GM12878 (cell line): Measurements from ENCODE around the gene SUCO. TPM values are rescaled to one million over a fixed set of nuclear protein-coding genes. Genes with fewer than 3 reads are reported as not detected.

ENCODE experiments used
- ATAC-seq: fragments of 200-7000 bp; cut with Tn5 transposase; 3 replicates; pipeline ENCODE4 v1.9.1; 2020; ENCODE audit warnings: mild to moderate bottlenecking, moderate library complexity
- BruUV-seq: library from RNA; stranded (reverse); fragments of 400-500 nt; replicated peaks from 2 replicates; lab custom pipeline; 2021; lab: Mats Ljungman, UMichigan
- CTCF ChIA-PET: fragments of 300-600 bp; sonication (Branson Sonifier 250); formaldehyde crosslinking; extraction: SDS; loops from one replicate; lab custom pipeline; 2021; ENCODE audit warnings: inconsistent platforms; lab: Yijun Ruan, JAX
- POLR2A ChIA-PET: fragments of 350-600 bp; formaldehyde crosslinking; extraction: SDS; loops from one replicate; lab custom pipeline; 2021; ENCODE audit warnings: inconsistent platforms; lab: Charles Lee
- RAD21 ChIA-PET: fragments of 300-600 bp; sonication (Branson Sonifier 250); formaldehyde crosslinking; loops from one replicate; lab custom pipeline; 2023; ENCODE audit warnings: antibody characterized with exemption; ENCODE audit not compliant: unreplicated experiment; lab: Charles Lee
- SMC1A ChIA-PET: fragments of 300-600 bp; sonication (Branson Sonifier 250); formaldehyde crosslinking; loops from one replicate; lab custom pipeline; 2023; ENCODE audit not compliant: unreplicated experiment, uncharacterized antibody; lab: Charles Lee
- DNase-seq: peaks from one replicate; pipeline ENCODE4 v3.0.0-alpha.2; 2011; ENCODE audit warnings: low read depth, low spot score
- FAIRE-seq: peaks from 3 replicates; lab custom pipeline; 2011; peaks lifted over from hg19 to GRCh38; lab: Jason Lieb, UNC
- H2AFZ ChIP-seq: 2 replicates; pipeline ENCODE4 v1.6.0; 2011; ENCODE audit warnings: low read depth, low read length, control low read depth; ENCODE audit not compliant: control insufficient read depth
- H3K27ac ChIP-seq: 2 replicates; pipeline ENCODE4 v1.5.1; 2011; ENCODE audit warnings: control low read depth; ENCODE audit not compliant: control insufficient read depth, insufficient read depth
- H3K27me3 ChIP-seq, 2 experiments: replicated peaks in 1 of 2; 2 replicates each; pipeline versions ENCODE4 v1.6.0 to v1.6.1; 2011; ENCODE audit warnings: low read length in 1 of 2; ENCODE audit not compliant: control insufficient read depth in 2 of 2, insufficient read depth in 2 of 2
- H3K36me3 ChIP-seq, 2 experiments: 2 replicates each; pipeline ENCODE4 v1.5.1; 2011; ENCODE audit warnings: low read length in 1 of 2; ENCODE audit not compliant: control insufficient read depth in 2 of 2, insufficient read depth in 2 of 2
- H3K4me1 ChIP-seq: 2 replicates; pipeline ENCODE4 v1.6.1; 2011; ENCODE audit warnings: mild to moderate bottlenecking, low read length, moderate library complexity, mixed read lengths; ENCODE audit not compliant: control insufficient read depth, insufficient read depth
- H3K4me2 ChIP-seq: 2 replicates; pipeline ENCODE4 v1.6.0; 2011; ENCODE audit warnings: control low read depth; ENCODE audit not compliant: control insufficient read depth, insufficient read depth
- H3K4me3 ChIP-seq: fragments of 200-600 bp; sonication (generic); 2 replicates; pipeline ENCODE4 v1.5.1; 2016
- H3K79me2 ChIP-seq: 2 replicates; pipeline ENCODE4 v1.6.0; 2011; ENCODE audit warnings: low read length; ENCODE audit not compliant: control insufficient read depth, insufficient read depth
- H3K9ac ChIP-seq: 2 replicates; pipeline ENCODE4 v1.8.0; 2011; ENCODE audit warnings: low read length, control low read depth, mixed read lengths; ENCODE audit not compliant: control insufficient read depth, insufficient read depth
- H3K9me3 ChIP-seq: replicated peaks from 3 replicates; pipeline ENCODE4 v1.5.1; 2011; ENCODE audit warnings: mild to moderate bottlenecking, low read length; ENCODE audit not compliant: control insufficient read depth, insufficient read depth
- H4K20me1 ChIP-seq: 2 replicates; pipeline ENCODE4 v1.6.0; 2011; ENCODE audit not compliant: control insufficient read depth, insufficient read depth
- WGBS: methylation state at CpG from one replicate; pipeline ENCODE4 v1.1.6; 2016; ENCODE audit warnings: low lambda C conversion rate; ENCODE audit not compliant: insufficient replicate concordance, insufficient coverage; ENCODE audit errors: missing lambda C conversion rate; 5-methylcytosine and 5-hydroxymethylcytosine counted together
- in situ Hi-C: fragments of 300-500 bp; cut with MboI; formaldehyde crosslinking; loops from 9 replicates; pipeline ENCODE4 v1.14.3; 2018; ENCODE audit warnings: mixed read lengths
- intact Hi-C: fragments of 100-400 bp; cut with micrococcal nuclease; formaldehyde crosslinking; loops from one replicate; pipeline ENCODE4 v1.14.2; 2022; ENCODE audit not compliant: unreplicated experiment
- polyA plus RNA-seq, 11 experiments: library from polyadenylated mRNA; depleted of rRNA in 4 of 11; unstranded in 6 of 11; stranded (reverse) in 5 of 11; fragments of >200 nt; fragmentation: Nextera tagmentation in 4 of 11; fragmentation: Illumina TruSeq in 1 of 11; extraction: Ambion mirVana in 4 of 11; extraction: Trizol in 1 of 11; gene quantifications; 1 replicate in 1 of 11; 2 replicates in 10 of 11; pipeline versions ENCODE4 v1.2.1 to v1.2.3, GENCODE V29; 2011 to 2016; ENCODE audit warnings: inconsistent platforms in 2 of 11, missing spikeins in 2 of 11, low read depth in 1 of 11
- total RNA-seq, 4 experiments: library from RNA; depleted of rRNA in 3 of 4; stranded (reverse); fragments of >200 nt in 3 of 4; fragmentation: Illumina TruSeq in 1 of 4; extraction: Trizol in 1 of 4; gene quantifications; 2 replicates each; pipeline versions ENCODE4 v1.2.1 to v1.2.3, GENCODE V29; 2013 to 2021
- TF ChIP-seq, protein P1 (sequence below): fragments of 450-650 bp; formaldehyde crosslinking; IDR thresholded peaks from 2 replicates; pipeline ENCODE4 v1.4.0; 2022; ENCODE audit warnings: mild to moderate bottlenecking, moderate library complexity

The SUCO gene
- total and polyA plus RNA-seq, 10 of the 15 experiments (the other 5 are each of a cell fraction or from before 2014, with no cell fraction given) = 1.7 to 15.3 (median 8.4) TPM

DNA sequence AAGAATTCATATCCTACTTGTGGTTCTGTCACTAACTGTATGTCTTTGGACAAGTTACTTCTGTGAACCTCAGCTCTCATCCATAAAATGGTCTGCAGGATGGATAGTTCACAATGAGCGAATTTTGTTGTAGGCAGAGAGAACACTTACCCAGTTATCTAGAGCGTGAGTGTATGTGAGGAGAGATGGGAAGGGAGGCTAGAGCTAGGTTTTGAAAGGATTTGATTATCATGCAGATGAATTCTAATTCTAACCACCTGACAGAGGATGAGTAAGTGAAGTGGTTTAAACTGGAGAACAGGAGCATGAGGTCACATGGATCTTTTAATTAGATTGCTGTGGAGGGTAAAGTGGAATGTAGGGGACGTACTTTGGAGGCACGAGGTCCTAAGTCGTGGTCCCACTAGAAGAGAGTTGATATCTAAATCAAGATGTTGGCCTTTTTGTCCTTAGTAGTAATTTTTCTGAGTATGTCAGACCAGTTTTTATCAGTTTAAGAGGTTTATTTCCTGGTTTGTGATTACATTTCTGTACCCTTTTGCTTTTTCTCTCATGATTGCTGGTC is 5.0 kb downstream of the SUCO start:
- RAD21 ChIA-PET = no interaction called here
- no peaks in the 10 kb centered on the region for H3K4me1 ChIP-seq

More for the DNA sequence above, 5.0 kb downstream of the SUCO start:
- H3K27ac ChIP-seq = no peak overlapping the region
- no peaks in the 10 kb centered on the region for H4K20me1 ChIP-seq
- SMC1A ChIA-PET = interaction anchor here (0.6 to 3.9 kb wide), 3 partner anchors 11 to 144 kb away, joined by 3 to 11 read pairs (median 4); no protein-coding TSS in a partner anchor
- no peak for ATAC-seq
- POLR2A ChIA-PET = no interaction called here
- no peak overlapping the region for H3K9ac ChIP-seq
- TF ChIP-seq, protein P1, sequence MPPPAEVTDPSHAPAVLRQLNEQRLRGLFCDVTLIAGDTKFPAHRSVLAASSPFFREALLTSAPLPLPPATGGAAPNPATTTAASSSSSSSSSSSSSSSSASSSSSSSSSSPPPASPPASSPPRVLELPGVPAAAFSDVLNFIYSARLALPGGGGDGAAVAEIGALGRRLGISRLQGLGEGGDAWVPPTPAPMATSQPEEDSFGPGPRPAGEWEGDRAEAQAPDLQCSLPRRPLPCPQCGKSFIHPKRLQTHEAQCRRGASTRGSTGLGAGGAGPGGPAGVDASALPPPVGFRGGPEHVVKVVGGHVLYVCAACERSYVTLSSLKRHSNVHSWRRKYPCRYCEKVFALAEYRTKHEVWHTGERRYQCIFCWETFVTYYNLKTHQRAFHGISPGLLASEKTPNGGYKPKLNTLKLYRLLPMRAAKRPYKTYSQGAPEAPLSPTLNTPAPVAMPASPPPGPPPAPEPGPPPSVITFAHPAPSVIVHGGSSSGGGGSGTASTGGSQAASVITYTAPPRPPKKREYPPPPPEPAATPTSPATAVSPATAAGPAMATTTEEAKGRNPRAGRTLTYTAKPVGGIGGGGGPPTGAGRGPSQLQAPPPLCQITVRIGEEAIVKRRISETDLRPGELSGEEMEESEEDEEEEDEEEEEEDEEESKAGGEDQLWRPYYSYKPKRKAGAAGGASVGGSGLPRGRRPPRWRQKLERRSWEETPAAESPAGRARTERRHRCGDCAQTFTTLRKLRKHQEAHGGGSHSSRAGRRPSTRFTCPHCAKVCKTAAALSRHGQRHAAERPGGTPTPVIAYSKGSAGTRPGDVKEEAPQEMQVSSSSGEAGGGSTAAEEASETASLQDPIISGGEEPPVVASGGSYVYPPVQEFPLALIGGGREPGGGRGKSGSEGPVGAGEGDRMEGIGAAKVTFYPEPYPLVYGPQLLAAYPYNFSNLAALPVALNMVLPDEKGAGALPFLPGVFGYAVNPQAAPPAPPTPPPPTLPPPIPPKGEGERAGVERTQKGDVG (CRISPR knock-in tag) = no peak
- intact Hi-C loops = no loop called here
- CTCF ChIA-PET = interaction anchor here (0.6 to 1.3 kb wide), 5 partner anchors 8 to 182 kb away, joined by 3 to 5 read pairs (median 3); no protein-coding TSS in a partner anchor
- BruUV-seq = no TSS peak
- 92% methylated on average over 5 of the region's 5 CpGs for WGBS
- no peaks in the 10 kb centered on the region for H3K9me3 ChIP-seq
- no peaks in the 10 kb centered on the region for H3K27me3 ChIP-seq
- in situ Hi-C loops = no loop called here
- H2AFZ ChIP-seq = no peak overlapping the region
- no peak for DNase-seq
- H3K4me2 ChIP-seq = peak overlapping the region; percentile 51
- H3K36me3 ChIP-seq = no peaks in the 10 kb centered on the region; a peak in 1 of 4 replicates
- FAIRE-seq = no peak
- peak overlapping the region; percentile 52 for H3K4me3 ChIP-seq
- peaks cover 79% of the 10 kb centered on the region for H3K79me2 ChIP-seq
